Measurements from ENCODE around the gene CORO2B.

The CORO2B gene

DNA sequence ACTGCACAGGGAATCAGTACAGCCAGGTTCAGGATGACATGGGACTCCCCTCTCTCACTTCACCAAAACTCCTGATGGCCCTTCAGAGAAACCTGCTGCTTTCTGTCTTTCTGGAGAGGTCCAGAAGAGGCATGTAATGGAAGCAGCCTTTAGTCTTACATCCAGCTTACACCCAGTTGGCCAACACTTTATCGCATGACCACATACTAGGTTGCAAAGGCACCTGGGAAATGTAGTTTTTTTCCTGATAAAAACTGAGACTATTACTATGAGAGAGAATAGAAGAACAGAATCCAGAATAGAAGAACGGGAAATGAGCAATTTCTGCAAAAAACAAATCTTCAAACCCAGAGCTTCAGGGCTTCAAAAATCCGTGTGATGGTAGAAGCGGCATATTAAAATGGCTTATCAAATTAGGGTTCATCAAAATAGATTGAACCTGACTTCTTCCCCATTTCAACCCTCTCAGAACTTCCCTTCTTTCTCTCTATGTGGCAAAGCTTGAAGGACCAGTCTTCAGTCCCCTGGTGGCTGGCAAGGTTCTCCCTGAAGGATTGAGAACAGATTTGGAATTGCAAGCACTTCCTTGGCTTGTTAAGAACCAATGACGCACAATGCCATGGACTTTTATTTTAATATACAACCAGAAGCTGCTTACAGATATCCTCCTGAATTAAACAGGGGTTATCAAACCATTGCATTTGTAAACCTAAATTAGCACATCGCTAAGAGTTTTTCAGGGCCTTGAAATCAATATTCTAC is 34.4 kb downstream of the CORO2B start:
- DNase-seq: no peak
- H2AFZ ChIP-seq (ENCODE audit: low read length): no peak overlapping the region
- H3K4me2 ChIP-seq (ENCODE audit: low read depth, low read length): no peak overlapping the region
- H3K27me3 ChIP-seq (replicated peaks; ENCODE audit: insufficient read depth, low read length): no peaks in the 10 kb centered on the region
- H3K9ac ChIP-seq (ENCODE audit: low read length): no peak overlapping the region
- no peaks in the 10 kb centered on the region for H4K20me1 ChIP-seq (ENCODE audit: insufficient read depth, low read length)
- no peaks in the 10 kb centered on the region for H3K4me1 ChIP-seq (ENCODE audit: low read length)
- no peak for TF ChIP-seq EZH2phosphoT487 (IDR thresholded peaks at IDR 0.05; ENCODE audit: low read length)
- TF ChIP-seq CTCF (IDR thresholded peaks at IDR 0.05; ENCODE audit: low read length): no peak
- no peak for TF ChIP-seq EZH2 (optimal IDR thresholded peaks at IDR 0.05; ENCODE audit: low read depth, low read length)
- H3F3A ChIP-seq (ENCODE audit: insufficient read depth, low read length): no peaks in the 10 kb centered on the region
- H3K79me2 ChIP-seq (ENCODE audit: low read length): no peaks in the 10 kb centered on the region
- no peak overlapping the region for H3K4me3 ChIP-seq (ENCODE audit: low read length)
- H3K36me3 ChIP-seq (replicated peaks; ENCODE audit: insufficient read depth, low read length): no peaks in the 10 kb centered on the region
- H3K9me2 ChIP-seq (replicated peaks; ENCODE audit: insufficient read depth, low read length): no peaks in the 10 kb centered on the region
- H3K9me3 ChIP-seq (replicated peaks; ENCODE audit: insufficient read depth, low read length): no peaks in the 10 kb centered on the region
- no peak overlapping the region for H3K27ac ChIP-seq (ENCODE audit: low read length)

DNA sequence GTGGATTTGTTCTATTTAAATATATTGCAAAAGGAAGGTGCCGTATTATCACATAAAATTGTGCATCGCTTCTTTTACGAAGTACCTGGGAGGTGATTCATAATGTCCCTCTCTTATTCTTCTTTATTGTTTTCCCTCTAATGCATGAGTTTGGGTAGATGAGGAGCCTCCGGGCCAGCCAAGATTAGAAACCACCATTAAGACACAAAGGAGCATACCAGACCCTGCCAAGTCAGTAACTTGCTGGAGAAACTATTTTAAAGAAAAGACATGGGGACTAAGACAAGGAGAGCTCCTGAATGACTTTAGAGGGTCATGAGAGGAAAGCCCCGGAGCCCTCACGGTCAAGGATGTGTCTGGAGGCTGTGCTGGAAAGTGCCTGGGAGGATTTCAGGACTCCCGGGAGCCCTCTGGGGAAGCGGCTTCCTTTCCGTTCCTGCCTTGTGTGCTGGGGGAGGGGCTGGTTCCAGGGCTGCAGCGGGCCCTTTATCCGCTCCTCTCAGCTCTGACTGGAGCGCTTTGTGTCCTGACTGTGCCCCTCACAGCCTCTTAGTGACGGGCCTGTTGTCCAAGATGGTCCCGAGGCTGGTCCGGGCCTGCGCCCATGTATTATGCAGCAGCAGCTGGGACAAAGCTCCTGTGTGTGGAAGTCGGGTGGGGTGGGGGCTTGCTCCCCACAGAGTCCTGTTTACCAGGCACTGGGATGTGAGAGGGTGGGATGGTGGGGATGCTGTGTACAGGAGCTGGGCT is 35.7 kb downstream of the CORO2B start:
- DNase-seq: no peak
- no peaks in the 10 kb centered on the region for H4K20me1 ChIP-seq (ENCODE audit: insufficient read depth, low read length)
- H3K4me1 ChIP-seq (ENCODE audit: low read length): no peaks in the 10 kb centered on the region
- no peak overlapping the region for H3K4me3 ChIP-seq (ENCODE audit: low read length)
- no peak overlapping the region for H3K4me2 ChIP-seq (ENCODE audit: low read depth, low read length)
- H3F3A ChIP-seq (ENCODE audit: insufficient read depth, low read length): no peaks in the 10 kb centered on the region
- no peak overlapping the region for H2AFZ ChIP-seq (ENCODE audit: low read length)
- no peak for TF ChIP-seq CTCF (IDR thresholded peaks at IDR 0.05; ENCODE audit: low read length)
- no peak for TF ChIP-seq EZH2 (optimal IDR thresholded peaks at IDR 0.05; ENCODE audit: low read depth, low read length)
- no peak for TF ChIP-seq EZH2phosphoT487 (IDR thresholded peaks at IDR 0.05; ENCODE audit: low read length)
- H3K79me2 ChIP-seq (ENCODE audit: low read length): no peaks in the 10 kb centered on the region
- no peaks in the 10 kb centered on the region for H3K9me2 ChIP-seq (replicated peaks; ENCODE audit: insufficient read depth, low read length)
- no peaks in the 10 kb centered on the region for H3K27me3 ChIP-seq (replicated peaks; ENCODE audit: insufficient read depth, low read length)
- no peak overlapping the region for H3K9ac ChIP-seq (ENCODE audit: low read length)
- no peak overlapping the region for H3K27ac ChIP-seq (ENCODE audit: low read length)
- H3K9me3 ChIP-seq (replicated peaks; ENCODE audit: insufficient read depth, low read length): no peaks in the 10 kb centered on the region
- no peaks in the 10 kb centered on the region for H3K36me3 ChIP-seq (replicated peaks; ENCODE audit: insufficient read depth, low read length)

GRCh38 chr15:68615301-68615700 is 36.5 kb downstream of the CORO2B start:
- no peak overlapping the region for H3K9ac ChIP-seq (ENCODE audit: low read length)
- no peaks in the 10 kb centered on the region for H3K27me3 ChIP-seq (replicated peaks; ENCODE audit: insufficient read depth, low read length)
- H3K4me3 ChIP-seq (ENCODE audit: low read length): no peak overlapping the region
- H3K79me2 ChIP-seq (ENCODE audit: low read length): no peaks in the 10 kb centered on the region
- H3K9me3 ChIP-seq (replicated peaks; ENCODE audit: insufficient read depth, low read length): no peaks in the 10 kb centered on the region
- no peaks in the 10 kb centered on the region for H3K9me2 ChIP-seq (replicated peaks; ENCODE audit: insufficient read depth, low read length)
- no peaks in the 10 kb centered on the region for H4K20me1 ChIP-seq (ENCODE audit: insufficient read depth, low read length)
- H3K36me3 ChIP-seq (replicated peaks; ENCODE audit: insufficient read depth, low read length): no peaks in the 10 kb centered on the region
- no peak for DNase-seq
- no peak overlapping the region for H2AFZ ChIP-seq (ENCODE audit: low read length)
- no peak for TF ChIP-seq EZH2phosphoT487 (IDR thresholded peaks at IDR 0.05; ENCODE audit: low read length)
- no peak for TF ChIP-seq CTCF (IDR thresholded peaks at IDR 0.05; ENCODE audit: low read length)
- TF ChIP-seq EZH2 (optimal IDR thresholded peaks at IDR 0.05; ENCODE audit: low read depth, low read length): no peak
- no peaks in the 10 kb centered on the region for H3K4me1 ChIP-seq (ENCODE audit: low read length)
- no peak overlapping the region for H3K4me2 ChIP-seq (ENCODE audit: low read depth, low read length)
- no peak overlapping the region for H3K27ac ChIP-seq (ENCODE audit: low read length)
- H3F3A ChIP-seq (ENCODE audit: insufficient read depth, low read length): no peaks in the 10 kb centered on the region
